GM18519 (cell line): ENCODE measurements around the gene DGKQ.

ENCODE experiments used
- ATAC-seq: cut with Tn5 transposase; IDR thresholded peaks from one replicate; pipeline ENCODE4 v1.9.1; 2021; ENCODE audit warnings: mild to moderate bottlenecking, moderate library complexity; ENCODE audit not compliant: unreplicated experiment, low FRiP score

Gene DGKQ

DNA sequence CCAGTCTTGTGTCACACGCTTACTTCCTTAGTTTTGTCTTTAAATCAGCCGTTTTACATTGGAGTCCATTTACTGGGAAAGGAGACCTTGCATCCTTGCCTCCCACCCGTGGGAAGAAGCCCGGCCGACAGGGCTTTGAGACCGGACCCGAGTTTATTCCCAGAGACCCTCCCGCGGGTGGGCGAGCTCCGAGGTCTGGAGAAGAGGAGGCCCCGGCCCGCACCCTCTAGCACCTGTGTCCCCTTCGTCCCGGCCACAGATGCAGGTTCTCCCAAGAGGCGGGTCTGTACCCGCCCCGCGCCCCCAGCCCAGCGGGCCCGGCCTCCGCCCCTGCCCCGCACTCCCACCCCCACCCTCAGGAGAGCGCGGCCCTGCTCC, 23.6 kb upstream of the DGKQ start:
- ATAC-seq, result no peak

DNA sequence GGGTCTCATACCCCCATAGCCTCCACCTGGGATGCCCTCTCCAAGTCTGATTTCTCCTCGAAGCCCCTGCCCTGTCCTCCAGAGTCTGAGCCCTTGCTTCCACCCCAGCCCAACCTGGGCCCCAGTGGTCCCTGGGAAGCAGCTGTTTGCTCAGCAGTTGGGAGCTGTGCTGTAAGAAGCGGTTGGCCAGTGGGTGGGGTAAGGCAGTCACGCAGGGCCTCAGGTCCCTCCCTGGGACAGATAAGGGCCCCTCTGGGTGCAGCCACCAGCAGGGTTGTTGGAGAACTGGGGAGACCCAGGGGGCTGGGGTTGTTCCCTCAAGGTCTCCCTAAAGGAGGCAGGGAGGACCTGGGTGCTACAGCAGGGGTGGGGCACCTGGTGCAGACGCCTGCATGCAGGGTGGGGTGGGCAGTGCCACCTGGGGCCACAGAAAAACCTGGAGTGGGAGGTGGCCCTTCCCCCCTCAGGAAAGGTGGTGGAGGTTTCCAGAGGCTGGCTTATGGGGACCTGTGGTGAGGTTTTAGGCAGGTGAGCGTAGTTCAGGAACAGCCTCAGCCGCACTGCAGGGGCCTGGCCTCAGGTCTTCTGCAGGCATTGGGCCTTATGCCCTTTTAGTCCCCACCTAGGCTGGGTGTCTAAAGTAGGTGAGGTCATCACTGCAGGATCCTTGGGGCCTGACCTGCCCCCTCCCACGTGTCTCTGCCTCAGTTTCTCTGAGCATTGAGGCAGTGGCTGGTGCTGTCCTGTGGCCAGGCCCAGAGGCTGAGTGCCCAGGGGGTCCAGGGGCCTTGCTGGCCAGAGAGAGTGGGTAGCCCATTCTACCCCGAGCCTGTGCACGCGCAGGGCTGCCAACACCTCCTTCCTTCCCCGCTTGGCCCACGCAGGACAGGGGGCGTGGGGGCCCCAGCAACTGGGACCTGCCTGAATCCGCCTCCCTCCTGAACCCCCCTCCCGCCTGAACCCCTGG, 22.9 kb upstream of the DGKQ start:
- ATAC-seq, result no peak

DNA sequence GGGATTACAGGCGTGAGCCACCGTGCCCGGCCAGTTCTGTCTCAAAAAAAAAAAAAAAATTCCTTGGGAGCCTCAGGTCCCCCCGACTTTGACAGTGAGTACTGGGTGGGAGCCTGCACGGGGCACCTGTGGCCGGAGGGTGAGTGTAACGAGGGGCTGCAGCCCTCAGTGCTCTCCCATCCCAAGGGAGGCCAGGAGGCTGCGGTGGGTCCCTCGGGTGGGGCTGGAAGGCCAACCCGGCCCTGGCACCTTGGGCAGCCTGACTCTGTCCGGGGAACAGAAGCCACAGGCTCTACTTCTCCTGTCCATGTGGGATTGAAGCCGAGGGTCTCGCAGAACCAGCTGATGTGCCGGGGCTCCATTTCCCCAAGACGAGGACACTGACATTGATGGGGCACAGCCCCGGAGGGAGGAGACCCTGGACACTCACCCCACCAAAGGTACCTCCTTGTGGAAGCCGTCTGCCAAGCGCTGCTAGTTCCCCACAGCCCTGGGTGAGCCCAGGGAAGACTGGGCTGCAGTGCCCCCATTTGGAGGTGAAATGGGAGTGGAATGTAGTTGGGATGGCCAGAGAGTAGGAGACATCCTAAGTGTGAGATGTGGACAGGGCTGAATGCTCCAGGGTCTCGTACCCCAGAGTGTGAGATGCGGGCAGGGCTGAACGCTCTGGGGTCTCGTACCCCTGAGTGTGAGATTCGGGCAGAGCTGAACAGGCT, 22.1 kb upstream of the DGKQ start:
- ATAC-seq, result no peak

DNA sequence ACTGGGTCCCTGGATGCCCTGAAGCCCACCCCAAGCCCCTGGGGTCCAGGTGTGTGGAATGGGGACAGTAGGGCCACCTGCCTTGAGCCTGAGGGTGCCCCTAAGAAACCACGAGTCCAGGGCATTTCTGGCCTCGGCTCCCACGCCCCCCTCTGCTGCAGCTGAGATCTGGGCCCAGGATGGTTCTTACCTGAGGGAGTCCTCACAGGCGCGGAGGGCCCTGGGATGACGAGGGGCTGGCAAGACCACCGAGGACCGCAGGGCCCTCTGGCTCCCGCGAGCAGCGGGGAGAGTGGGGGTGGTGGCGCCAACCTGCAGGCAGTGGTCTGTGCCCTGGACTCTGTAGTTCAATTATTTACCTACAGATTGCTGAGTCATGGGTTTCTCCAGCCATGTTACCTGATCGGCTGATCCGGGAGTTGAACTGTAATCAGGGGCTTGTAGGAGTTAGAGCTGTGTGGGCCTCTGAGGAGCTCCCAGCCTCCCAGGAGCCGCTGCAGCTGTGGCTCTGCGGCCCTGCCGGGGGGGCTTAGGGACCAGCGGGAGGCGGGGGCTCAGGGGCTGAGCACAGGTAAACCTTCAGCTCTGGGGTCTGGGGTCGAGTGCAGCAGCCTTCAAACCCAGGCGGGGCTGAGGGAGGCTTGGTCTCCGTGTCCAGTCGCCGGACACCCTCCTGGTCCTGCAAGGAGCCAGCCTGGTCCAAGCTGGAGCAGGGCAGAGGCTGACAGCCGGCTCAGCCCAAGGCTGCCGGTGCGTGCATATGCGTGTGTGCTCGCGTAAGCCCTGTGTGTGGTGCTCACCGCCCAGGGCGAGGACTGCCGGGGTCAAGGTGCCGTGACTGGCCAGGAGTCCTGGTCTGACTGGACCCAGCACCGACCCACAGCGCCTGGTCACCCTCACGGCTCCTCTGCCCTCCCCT, 20.0 kb upstream of the DGKQ start, which contains the start of gene SLC26A1:
Gene SLC26A1 (minus strand): TSS at position 294 of the 919 bp plus-strand sequence. CDS start 1,701 bp downstream, outside the sequence.
- ATAC-seq, result no peak

DNA sequence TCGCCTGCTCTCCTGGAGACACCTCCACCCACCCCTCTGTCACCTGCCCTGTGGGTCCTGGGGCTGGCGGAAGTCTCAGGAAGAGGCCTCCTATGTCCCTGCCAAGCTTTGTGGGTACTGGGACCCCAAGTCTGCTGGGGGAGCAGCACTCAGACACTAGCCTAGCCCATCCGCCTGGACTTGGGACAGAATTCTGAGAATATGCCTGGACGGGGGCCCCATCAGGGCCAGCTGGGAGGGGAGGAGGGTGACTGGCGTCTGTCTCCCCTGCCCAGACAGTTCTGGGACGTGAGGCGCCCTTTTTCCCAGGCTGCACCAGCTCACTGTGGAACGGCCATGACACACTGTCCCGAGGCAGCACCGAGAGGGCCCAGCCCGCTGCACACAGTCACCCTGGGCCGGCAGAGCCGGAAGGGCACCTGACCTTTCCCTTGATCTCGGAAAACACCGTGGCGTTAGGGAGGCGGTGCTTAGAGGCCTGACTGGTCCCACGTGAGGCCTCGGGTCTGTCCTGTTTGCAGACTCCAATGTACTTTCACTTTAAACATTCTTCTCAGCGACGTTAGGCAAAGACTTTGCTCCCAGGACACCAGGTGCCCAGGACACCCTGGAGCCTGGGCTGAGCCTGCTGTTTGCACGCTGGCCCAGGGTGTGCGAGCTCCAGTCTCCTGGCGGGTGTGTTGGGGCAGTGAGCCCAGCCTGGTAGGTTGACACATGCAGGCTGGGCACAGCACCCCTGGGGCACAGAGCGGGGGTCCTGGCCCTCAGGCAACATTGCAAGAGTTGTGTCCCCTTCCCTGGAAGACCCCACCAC, 19.1 kb upstream of the DGKQ start:
- no peak for ATAC-seq

DNA sequence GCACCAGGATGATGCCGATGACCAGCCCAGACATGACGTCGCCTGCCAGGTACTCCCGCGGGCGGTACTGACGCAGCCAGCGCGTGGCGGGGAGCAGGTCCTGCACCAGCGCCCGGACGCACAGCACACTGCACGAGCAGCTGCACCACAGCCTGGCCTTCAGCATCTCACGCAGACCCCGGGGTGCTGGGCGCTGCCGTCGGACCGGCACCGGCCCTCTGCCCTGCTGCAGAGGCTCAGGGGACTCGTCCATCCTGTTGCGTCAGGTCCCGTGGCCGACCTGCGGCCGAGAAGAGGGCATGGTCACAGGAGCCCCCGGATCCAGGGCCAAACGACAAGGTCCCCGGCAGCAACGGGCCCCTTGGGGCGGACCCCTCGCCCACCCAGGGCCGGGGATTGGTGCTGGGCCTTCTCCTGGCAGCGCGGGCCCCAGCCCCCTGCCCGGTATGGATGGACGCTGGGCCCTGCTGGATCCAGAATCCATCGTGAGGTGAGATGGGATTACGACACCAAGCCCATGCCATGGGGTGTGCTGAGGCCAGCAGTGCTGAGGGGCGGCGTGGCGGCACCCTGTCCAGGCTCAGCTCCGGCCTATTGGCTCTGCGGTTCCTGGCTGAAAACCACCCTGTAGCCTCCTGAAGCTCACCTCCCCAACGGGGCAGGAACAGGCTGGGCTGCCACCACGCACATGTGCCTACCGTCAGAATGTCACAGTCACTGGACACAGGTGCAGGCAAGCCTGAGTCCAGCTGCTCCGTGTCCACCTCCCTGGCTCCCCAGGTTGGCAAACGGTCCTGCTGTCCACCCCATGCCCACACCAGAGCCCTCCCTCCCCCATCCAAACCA, 18.3 kb upstream of the DGKQ start:
- no peak for ATAC-seq

DNA sequence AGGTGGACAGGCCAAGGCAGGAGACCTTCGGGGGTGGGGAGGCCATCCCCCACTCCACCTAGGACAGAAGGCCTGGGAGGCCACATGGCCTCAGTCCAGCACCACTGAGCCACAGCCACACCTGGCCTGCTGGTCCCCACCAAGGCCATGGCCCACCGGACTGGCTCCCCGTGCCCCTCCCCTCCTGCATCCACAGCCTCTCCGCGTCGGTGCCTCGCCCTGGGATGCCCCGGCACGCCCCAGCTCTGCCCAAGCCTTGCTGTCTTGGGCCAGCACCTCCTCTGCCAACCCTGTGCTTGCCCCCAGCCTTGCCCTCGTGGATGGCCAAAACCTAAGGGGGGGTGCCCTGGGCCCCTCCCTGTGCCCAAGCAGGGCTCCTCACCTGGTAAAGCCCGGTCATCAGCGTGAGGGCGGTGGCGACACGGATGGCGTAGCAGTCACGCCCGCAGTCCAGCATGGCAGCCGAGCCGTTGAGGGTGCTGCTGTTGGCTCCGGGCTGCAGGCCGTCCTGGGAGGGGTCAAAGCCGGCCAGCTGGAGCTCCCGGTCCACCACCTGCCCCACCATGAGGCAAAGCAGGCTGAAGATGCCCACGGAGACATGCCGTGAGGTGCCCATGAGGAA, 17.5 kb upstream of the DGKQ start:
- no peak for ATAC-seq

DNA sequence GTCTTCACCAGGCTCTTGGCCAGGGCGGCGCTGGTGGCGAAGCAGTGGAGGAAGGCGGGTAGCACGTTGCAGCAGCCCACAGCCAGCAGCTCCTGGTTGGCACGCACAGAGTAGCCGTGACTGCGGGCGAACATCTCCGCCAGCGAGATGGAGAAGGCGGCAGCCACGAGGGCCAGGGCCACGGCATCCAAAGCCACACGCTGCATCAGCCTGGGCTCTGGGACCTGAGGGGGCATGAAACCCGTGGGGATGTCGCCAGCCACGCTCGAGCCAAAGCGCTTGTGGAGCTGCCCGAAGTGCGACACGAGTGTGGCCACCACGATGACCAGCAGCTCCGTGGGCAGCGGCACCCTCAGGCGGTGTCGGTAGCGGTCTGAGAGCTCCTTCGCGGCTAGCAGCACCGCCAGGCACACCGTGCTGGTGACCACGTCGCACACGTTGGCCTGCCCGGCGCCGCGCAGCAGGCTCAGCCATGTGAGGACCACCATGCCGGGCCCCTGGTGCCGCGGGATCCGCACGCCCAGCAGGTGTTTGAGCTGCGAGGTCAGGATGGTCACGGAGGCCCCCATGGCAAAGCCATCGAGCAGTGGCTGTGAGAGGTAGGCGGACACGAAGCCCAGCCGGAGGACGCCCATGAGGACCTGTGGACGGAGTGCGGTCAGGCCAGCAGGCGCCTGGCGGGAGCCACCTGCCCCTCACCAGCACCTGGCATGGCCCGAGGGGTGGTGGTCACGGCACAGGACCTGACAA, 16.5 kb upstream of the DGKQ start:
- ATAC-seq, result no peak

DNA sequence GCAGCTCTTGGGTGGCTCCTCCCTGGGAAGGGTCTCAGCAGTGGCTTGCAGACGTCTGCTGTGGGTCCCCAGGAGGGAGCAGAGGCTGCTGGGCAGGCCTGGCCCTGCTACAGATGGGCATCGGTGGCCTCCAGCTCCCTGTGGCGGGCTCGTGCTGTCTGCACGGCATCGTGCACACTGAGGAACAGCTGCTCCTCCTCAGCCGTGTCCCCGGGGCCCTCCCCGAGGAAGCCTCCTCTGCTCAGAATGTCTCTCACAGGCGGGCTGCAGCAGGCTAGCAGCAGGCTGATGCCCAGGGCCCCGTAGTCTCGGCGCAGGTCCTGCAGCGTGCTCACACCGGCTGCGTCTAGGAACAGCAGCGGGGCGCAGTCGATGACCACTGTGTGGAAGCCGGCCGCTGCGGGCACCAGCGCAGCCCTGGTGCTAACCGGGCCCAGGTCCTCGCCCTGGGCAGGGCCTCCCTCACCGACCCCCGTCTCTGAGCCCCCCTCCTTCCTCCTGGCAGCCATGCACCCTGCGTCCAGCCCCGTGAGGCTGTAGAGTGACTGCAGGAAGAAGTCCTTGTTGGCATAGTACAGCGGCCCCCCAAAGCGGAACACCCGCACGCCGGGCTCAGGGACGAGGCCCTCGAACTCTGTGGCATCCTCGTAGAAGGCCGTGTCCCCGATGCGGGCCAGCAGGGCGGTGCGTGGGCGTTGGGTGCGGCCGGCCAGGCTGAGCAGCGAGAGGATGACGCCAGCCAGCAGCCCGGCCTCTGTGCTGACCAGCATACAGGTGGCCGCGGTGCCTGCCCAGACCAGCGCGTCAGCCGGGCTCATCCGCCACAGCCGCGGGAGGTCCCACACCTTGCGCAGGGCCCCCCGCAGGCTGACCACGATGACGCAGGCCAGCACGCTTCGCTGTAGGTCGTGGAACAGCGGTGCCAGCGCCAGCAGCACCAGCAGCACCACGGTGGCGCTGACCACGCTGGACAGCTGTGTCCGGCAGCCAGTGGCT, 15.7 kb upstream of the DGKQ start:
- ATAC-seq, result no peak

DNA sequence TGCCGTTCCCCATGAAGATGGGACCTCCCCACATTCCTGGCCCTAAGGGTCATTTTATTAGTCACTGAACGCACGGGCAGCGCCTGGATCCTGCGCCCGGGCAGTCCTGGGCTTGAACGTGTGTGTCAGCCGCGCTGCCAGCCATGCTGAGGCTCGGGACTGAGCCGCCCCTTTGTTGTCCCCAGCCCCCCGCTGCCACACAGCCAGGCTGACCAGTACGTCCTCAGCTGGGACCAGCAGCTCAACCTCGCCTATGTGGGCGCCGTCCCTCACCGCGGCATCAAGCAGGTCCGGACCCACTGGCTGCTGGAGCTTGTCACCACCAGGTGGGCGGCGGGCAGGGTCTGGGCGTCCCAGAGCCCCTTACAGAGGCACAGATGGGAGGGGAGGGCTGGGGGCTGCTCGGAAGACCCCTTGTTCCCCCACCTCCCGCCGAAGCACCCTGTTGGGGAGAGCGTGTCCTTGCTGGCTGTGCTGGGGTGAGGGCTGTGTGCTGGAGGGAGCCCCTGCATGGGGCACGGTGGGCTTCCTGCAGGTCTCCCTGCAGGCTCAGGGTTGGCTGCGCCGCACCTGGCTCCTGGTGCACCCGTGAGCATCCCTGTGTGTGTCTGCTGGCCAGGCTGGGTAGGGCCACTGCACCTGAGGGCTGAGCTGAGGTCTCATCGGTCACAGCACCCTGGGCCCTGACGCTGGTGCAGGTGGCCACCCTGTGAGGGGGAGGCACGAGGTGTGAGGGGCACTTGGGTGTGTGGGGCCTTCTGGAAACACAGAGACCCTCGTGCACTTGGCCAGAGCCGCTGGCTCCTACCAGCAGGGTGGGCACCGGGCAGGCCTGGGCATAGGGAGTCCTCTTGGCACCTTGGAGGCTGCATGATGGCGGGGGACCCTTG, 14.5 kb upstream of the DGKQ start:
- ATAC-seq, result no peak

DNA sequence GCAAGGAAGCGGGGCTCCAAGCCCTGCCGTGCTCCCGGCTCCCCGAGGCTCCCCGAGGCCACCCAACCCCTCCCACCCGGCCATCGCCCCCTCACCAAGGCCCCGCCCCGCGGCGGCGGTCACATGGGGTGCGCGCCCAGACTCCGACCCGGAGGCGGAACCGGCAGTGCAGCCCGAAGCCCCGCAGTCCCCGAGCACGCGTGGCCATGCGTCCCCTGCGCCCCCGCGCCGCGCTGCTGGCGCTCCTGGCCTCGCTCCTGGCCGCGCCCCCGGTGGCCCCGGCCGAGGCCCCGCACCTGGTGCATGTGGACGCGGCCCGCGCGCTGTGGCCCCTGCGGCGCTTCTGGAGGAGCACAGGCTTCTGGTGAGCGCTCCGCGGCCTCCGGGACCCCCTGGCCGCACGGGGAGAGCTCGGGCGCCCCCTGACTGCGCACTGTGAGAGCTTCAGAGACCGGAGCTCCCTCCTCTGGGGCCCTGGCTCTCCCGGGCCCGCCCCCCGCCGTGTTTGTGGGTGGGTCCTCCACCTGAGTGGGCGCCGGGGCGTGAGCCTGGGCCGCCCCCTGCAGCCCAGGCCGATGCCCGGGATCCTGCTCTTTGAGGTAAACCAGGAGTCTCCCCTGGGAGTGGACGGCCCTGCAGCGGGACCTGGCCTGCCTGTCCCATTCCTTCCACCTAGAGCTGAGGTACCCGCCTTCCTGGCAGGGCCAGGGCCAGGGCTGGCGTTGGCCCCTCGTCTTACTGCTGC, 13.7 kb upstream of the DGKQ start, which contains the start of gene IDUA:
Gene IDUA (plus strand): TSS at position 166 of the 745 bp plus-strand sequence. CDS start 41 bp downstream, at position 207.
- ATAC-seq, result peak; percentile 49

DNA sequence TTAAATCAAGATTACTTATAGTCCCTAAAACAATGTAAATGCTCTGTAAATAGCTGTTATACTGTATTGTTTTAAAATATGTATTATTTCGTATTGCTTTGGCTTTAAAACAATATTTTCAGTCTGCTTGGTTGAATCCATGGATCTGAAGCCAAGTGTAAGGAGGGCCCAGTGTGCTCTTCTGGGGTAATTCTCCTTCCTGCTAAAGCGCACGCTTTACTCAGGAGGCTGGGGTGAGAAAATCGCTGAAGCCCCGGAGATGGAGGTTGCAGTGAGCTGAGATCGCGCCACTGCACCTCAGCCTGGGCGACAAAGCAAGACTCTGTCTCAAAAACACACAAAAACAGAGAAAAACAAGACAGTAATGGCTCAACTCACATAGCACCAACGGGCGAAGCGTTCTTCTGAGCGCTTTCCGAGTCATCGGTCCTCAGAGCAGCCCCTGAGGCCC, 13.1 kb upstream of the DGKQ start:
- ATAC-seq, result no peak

DNA sequence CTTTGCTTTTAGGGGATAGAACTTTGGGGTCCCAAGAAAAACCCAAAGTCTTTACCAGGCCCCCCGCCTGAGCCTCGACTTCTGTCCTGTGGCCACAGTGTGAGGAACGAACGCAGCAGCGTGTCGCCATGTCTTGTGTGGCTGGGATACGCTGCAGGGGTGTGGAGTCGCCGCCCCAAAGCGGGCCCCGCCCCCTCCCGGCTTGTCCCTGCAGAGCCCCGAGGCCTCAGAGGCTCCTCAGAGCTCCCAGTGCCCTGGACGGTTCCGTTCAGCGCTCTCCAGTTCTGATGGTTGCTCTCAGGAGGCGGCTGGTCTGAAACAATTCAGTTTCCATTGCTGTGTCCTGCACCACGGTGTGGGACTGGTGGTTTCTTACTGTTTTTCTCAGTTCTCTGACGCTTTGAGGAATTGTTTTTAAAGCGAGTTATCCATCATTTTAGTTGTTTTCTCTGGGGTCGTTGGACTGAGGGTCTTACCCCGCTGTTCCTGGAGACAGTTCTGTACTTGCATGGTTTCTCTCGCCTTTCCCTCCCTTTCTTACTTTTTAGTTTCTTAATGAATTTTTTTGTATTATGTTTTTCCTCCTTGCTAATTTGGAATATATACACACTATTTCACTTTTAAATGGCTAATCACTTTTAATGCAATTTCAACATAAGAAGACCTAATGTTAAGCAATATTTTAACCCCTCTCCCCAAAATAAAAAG, 11.9 kb upstream of the DGKQ start:
- ATAC-seq, result no peak
